ENCODE results near the gene ZNHIT3.
"Not testable (repeated sequence)": the region's sequence is repeated elsewhere in the genome, so short reads cannot be mapped to it uniquely, and the experiment has no call there.

The ZNHIT3 gene

GRCh38 chr17:36486204-36487194, at the start of gene ZNHIT3:
TSS of gene ZNHIT3 (plus strand) at chr17:36486681. CDS start at chr17:36486700, 19 bp downstream.
- no peak for TF ChIP-seq CTCF (conservative IDR thresholded peaks at IDR 0.05; ENCODE audit: low read depth, low read length)
- peak within 1 kb of the TSS; percentile 96 for H3K4me2 ChIP-seq
- peak within 1 kb of the TSS; percentile 38 for H3K4me3 ChIP-seq (IDR thresholded peaks at IDR 0.05; ENCODE audit: insufficient read depth, low read depth, low read length)
- peaks cover 9% of the 10 kb centered on the region for H3K4me1 ChIP-seq (ENCODE audit: low read depth, poor library complexity, severe bottlenecking)
- H3K27me3 ChIP-seq (ENCODE audit: insufficient read depth, low read depth), result no peaks in the 10 kb centered on the region
- peak within 1 kb of the TSS; percentile 51; the same call in 1 of the 2 replicates for H3K9ac ChIP-seq
- H3K36me3 ChIP-seq (ENCODE audit: insufficient read depth), result no peaks in the 10 kb centered on the region
- peak within 1 kb of the TSS; percentile 88 for H2AFZ ChIP-seq (ENCODE audit: low read depth)
- peak within 1 kb of the TSS; percentile 5; the same call in 1 of the 2 replicates for H3K27ac ChIP-seq
- peaks cover 42% of the 10 kb centered on the region for H3K79me2 ChIP-seq (ENCODE audit: insufficient read depth, low read depth)
- H4K20me1 ChIP-seq (ENCODE audit: insufficient read depth), result no peaks in the 10 kb centered on the region

GRCh38 chr17:36441792-36442191, 44.7 kb upstream of the ZNHIT3 start:
- H3K4me3 ChIP-seq (IDR thresholded peaks at IDR 0.05; ENCODE audit: insufficient read depth, low read depth, low read length); H3K4me2 ChIP-seq; H2AFZ ChIP-seq (ENCODE audit: low read depth); H3K79me2 ChIP-seq (ENCODE audit: insufficient read depth, low read depth); H4K20me1 ChIP-seq (ENCODE audit: insufficient read depth); H3K36me3 ChIP-seq (ENCODE audit: insufficient read depth); H3K27ac ChIP-seq; H3K9ac ChIP-seq; H3K4me1 ChIP-seq (ENCODE audit: low read depth, poor library complexity, severe bottlenecking); H3K27me3 ChIP-seq (ENCODE audit: insufficient read depth, low read depth): not testable (repeated sequence)

- Histone ChIP-seq H3K36me3 (ENCODE audit: insufficient read depth) (no peaks in the 10 kb centered on the region), H3K4me3 (IDR thresholded peaks at IDR 0.05; ENCODE audit: insufficient read depth, low read depth, low read length) (no peak overlapping the region), H3K4me2 (no peak overlapping the region), H3K79me2 (ENCODE audit: insufficient read depth, low read depth) (no peaks in the 10 kb centered on the region), H3K27me3 (ENCODE audit: insufficient read depth, low read depth) (no peaks in the 10 kb centered on the region), H4K20me1 (ENCODE audit: insufficient read depth) (no peaks in the 10 kb centered on the region), H3K4me1 (ENCODE audit: low read depth, poor library complexity, severe bottlenecking) (no peaks in the 10 kb centered on the region), H3K27ac (no peak overlapping the region), H2AFZ (ENCODE audit: low read depth) (no peak overlapping the region), H3K9ac (no peak overlapping the region)
- TF ChIP-seq CTCF (conservative IDR thresholded peaks at IDR 0.05; ENCODE audit: low read depth, low read length), result no peak
Observed at GRCh38 chr17:36443777-36444176, 42.7 kb upstream of the ZNHIT3 start.

- not testable (repeated sequence) for H3K27ac ChIP-seq; H4K20me1 ChIP-seq (ENCODE audit: insufficient read depth); H3K4me1 ChIP-seq (ENCODE audit: low read depth, poor library complexity, severe bottlenecking); H3K9ac ChIP-seq; H2AFZ ChIP-seq (ENCODE audit: low read depth); H3K36me3 ChIP-seq (ENCODE audit: insufficient read depth); H3K27me3 ChIP-seq (ENCODE audit: insufficient read depth, low read depth); H3K4me2 ChIP-seq; H3K79me2 ChIP-seq (ENCODE audit: insufficient read depth, low read depth); H3K4me3 ChIP-seq (IDR thresholded peaks at IDR 0.05; ENCODE audit: insufficient read depth, low read depth, low read length)
Observed at GRCh38 chr17:36449997-36450396, 36.5 kb upstream of the ZNHIT3 start.

GRCh38 chr17:36452888-36453287, 33.6 kb upstream of the ZNHIT3 start:
- not testable (repeated sequence) for H3K79me2 ChIP-seq (ENCODE audit: insufficient read depth, low read depth); H3K4me1 ChIP-seq (ENCODE audit: low read depth, poor library complexity, severe bottlenecking); H3K27me3 ChIP-seq (ENCODE audit: insufficient read depth, low read depth); H3K27ac ChIP-seq; H3K4me3 ChIP-seq (IDR thresholded peaks at IDR 0.05; ENCODE audit: insufficient read depth, low read depth, low read length); H3K9ac ChIP-seq; H4K20me1 ChIP-seq (ENCODE audit: insufficient read depth); H3K4me2 ChIP-seq; H2AFZ ChIP-seq (ENCODE audit: low read depth); H3K36me3 ChIP-seq (ENCODE audit: insufficient read depth)

- H2AFZ ChIP-seq (ENCODE audit: low read depth); H3K9ac ChIP-seq; H3K79me2 ChIP-seq (ENCODE audit: insufficient read depth, low read depth); H3K4me2 ChIP-seq; H4K20me1 ChIP-seq (ENCODE audit: insufficient read depth); H3K27me3 ChIP-seq (ENCODE audit: insufficient read depth, low read depth); H3K27ac ChIP-seq; H3K4me1 ChIP-seq (ENCODE audit: low read depth, poor library complexity, severe bottlenecking); H3K36me3 ChIP-seq (ENCODE audit: insufficient read depth); H3K4me3 ChIP-seq (IDR thresholded peaks at IDR 0.05; ENCODE audit: insufficient read depth, low read depth, low read length): not testable (repeated sequence)
Observed at GRCh38 chr17:36457701-36458100, 28.8 kb upstream of the ZNHIT3 start.
